Spleen (tissue), 7 donors: ENCODE results near the gene ZFAND2A.

Experiments used
- POLR2A ChIP-seq, 3 donors: fragments of 450-650 bp; IDR thresholded peaks; one replicate each; pipeline ENCODE4 v1.5.1; 2017; ENCODE audit warnings: antibody characterized with exemption in 3 of 3, mild to moderate bottlenecking in 1 of 3
- POLR2AphosphoS5 ChIP-seq, 3 donors: sonication (generic); formaldehyde crosslinking; IDR thresholded peaks; one replicate each; pipeline ENCODE4 v1.5.1; 2017; ENCODE audit warnings: antibody characterized with exemption in 3 of 3
- TF ChIP-seq, protein P1 (sequence below), 11 experiments: fragments of 200-600 bp in 7 of 11; fragments of 450-650 bp in 4 of 11; sonication (generic) in 4 of 11; IDR thresholded peaks in 8 of 11; conservative IDR thresholded peaks in 3 of 11; 1 replicate in 7 of 11; 2 replicates in 4 of 11; pipeline versions ENCODE4 v1.4.0 to v1.8.0; 2016 to 2021; ENCODE audit warnings: antibody characterized with exemption in 11 of 11, inconsistent platforms in 4 of 11, mild to moderate bottlenecking in 1 of 11
- donor health status: DM: no; HTN: no; CAD: no; lungs with moderate emphysema.
- donor health status: DM: no; HTN: no; CAD: no.
- donor health status: DM: no; HTN: no; CAD: no.

DNA sequence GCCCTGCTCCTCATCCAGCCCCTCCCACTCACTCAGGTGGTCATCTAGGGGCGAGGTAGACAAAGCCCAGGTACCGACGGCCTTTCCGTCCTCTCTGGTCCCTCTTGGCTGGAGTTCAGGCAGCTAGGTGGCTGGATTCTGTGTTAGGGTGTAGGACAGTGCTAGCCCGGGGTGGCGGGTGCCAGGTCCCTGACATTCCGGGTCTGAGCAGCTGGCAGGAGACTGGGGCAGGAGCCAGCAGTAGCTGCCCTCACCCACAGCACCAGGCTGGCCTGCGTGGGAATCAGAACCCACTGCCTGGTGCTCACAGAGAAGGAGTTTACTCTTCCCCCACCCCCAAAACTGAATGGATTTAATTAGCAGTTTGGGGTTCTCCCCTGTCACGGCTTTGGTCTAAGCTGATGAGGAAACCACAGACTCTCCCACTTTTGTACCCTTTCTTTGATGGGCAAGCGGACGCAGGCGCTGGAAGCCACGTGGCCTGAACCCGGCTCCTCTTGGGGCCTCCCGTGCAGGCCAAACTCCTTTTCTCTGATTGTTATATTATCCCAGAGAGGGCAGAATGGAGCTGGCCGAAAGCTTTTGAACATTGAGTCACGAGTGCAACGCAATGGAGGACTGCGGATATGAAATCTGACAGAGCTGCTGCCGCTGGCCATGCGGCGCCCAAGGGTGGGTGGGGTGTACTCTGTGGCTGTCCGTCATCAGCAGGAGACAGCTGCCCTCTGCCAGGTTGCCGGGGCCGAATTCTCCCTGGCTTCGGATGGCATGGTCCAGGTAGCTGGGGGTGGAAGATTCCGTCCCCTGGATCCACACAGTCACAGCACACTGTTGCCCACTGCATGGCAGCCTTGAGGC lies 12.9 kb upstream of the ZFAND2A start:
- TF ChIP-seq, protein P1, sequence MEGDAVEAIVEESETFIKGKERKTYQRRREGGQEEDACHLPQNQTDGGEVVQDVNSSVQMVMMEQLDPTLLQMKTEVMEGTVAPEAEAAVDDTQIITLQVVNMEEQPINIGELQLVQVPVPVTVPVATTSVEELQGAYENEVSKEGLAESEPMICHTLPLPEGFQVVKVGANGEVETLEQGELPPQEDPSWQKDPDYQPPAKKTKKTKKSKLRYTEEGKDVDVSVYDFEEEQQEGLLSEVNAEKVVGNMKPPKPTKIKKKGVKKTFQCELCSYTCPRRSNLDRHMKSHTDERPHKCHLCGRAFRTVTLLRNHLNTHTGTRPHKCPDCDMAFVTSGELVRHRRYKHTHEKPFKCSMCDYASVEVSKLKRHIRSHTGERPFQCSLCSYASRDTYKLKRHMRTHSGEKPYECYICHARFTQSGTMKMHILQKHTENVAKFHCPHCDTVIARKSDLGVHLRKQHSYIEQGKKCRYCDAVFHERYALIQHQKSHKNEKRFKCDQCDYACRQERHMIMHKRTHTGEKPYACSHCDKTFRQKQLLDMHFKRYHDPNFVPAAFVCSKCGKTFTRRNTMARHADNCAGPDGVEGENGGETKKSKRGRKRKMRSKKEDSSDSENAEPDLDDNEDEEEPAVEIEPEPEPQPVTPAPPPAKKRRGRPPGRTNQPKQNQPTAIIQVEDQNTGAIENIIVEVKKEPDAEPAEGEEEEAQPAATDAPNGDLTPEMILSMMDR (IDR thresholded peaks at IDR 0.05 in 8 of 11, conservative IDR thresholded peaks at IDR 0.05 in 3 of 11), result no peak
- TF ChIP-seq POLR2AphosphoS5 (IDR thresholded peaks at IDR 0.05) (no peak), POLR2A (IDR thresholded peaks at IDR 0.05) (no peak)
